Lower leg skin (tissue), 3 donors: Measurements from ENCODE around the gene PLXNA2.

Experiments used
- POLR2A ChIP-seq, 2 donors: fragments of 450-650 bp; IDR thresholded peaks; one replicate each; pipeline ENCODE4 v1.6.1; 2016 to 2017; ENCODE audit warnings: antibody characterized with exemption in 2 of 2, mild to moderate bottlenecking in 1 of 2, moderate library complexity in 1 of 2
- TF ChIP-seq, protein P1 (sequence below), 3 donors: fragments of 450-650 bp; IDR thresholded peaks; one replicate each; pipeline ENCODE4 v1.5.1; 2016; ENCODE audit warnings: antibody characterized with exemption in 3 of 3, mild to moderate bottlenecking in 3 of 3, moderate library complexity in 2 of 3

DNA sequence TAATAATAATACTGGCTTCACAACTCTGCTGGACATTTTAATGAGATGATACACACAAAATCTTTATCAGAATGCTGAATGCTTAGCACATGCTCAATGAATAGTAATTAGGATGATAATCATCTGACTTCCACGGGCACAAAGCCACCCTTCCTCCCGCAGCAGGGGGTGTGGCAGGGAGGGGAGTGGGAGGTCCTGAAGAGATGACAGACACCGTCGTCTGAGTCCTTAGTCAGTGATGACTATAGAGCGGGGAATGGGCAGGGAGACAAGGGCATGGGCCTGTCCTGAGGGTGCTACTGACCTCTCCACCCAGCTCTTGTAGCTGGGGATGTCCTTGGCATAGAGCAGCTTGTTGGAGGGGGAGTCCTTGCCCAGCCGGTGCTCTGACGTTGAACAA, 215.7 kb downstream of the PLXNA2 start:
- TF ChIP-seq, protein P1, sequence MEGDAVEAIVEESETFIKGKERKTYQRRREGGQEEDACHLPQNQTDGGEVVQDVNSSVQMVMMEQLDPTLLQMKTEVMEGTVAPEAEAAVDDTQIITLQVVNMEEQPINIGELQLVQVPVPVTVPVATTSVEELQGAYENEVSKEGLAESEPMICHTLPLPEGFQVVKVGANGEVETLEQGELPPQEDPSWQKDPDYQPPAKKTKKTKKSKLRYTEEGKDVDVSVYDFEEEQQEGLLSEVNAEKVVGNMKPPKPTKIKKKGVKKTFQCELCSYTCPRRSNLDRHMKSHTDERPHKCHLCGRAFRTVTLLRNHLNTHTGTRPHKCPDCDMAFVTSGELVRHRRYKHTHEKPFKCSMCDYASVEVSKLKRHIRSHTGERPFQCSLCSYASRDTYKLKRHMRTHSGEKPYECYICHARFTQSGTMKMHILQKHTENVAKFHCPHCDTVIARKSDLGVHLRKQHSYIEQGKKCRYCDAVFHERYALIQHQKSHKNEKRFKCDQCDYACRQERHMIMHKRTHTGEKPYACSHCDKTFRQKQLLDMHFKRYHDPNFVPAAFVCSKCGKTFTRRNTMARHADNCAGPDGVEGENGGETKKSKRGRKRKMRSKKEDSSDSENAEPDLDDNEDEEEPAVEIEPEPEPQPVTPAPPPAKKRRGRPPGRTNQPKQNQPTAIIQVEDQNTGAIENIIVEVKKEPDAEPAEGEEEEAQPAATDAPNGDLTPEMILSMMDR (IDR thresholded peaks at IDR 0.05): no peak
- TF ChIP-seq POLR2A (IDR thresholded peaks at IDR 0.05): no peak
